ENCODE results near the gene TP53TG5.

- TF ChIP-seq EZH2 (IDR thresholded peaks at IDR 0.05; ENCODE audit: borderline replicate concordance, low read depth, low read length, poor library complexity, severe bottlenecking) (no peak), CTCF (conservative IDR thresholded peaks at IDR 0.05; ENCODE audit: low read depth, low read length) (no peak)
Observed at GRCh38 chr20:45387274-45387673, 9.1 kb upstream of the TP53TG5 start.
